Left colon (tissue), 2 donors: ENCODE results near the gene SH2D1B. TPM values are rescaled to one million over a fixed set of nuclear protein-coding genes. Genes with fewer than 3 reads are reported as not detected.
"Not testable (repeated sequence)": the region's sequence is repeated elsewhere in the genome, so short reads cannot be mapped to it uniquely, and the experiment has no call there.

Experiments used
- ATAC-seq: fragments of 200-7000 bp; cut with Tn5 transposase; one replicate; pipeline ENCODE4 v1.9.1; 2020; ENCODE audit warnings: mild to moderate bottlenecking, moderate library complexity
- DNase-seq, 2 donors: peaks; one replicate each; pipeline ENCODE4 v3.0.0-alpha.2; 2020
- intact Hi-C, 2 donors: fragments of 100-400 bp; cut with DNase I in 1 of 2; cut with micrococcal nuclease in 1 of 2; formaldehyde crosslinking; loops; one replicate each; pipeline versions ENCODE4 v1.11.2 to v1.14.0; 2022; cut with DNase I, micrococcal nuclease
- long read RNA-seq: library from polyadenylated mRNA; unstranded; transcript quantifications from one replicate; pipeline ENCODE4 v2.0.0, GENCODE V29; 2021
- total RNA-seq, 2 donors: library from RNA; stranded (reverse); fragmentation: NEBNext Ultra II Directional; extraction: Animal tissue kit (Norgen Biotek cat#: 25700); gene quantifications; one replicate each; pipeline ENCODE4 v1.2.1, GENCODE V29; 2021
- donor health status: DM: no; HTN: no; CAD: no.
- donor health status: DM: yes; HTN: yes; CAD: no.

Gene SH2D1B, protein sequence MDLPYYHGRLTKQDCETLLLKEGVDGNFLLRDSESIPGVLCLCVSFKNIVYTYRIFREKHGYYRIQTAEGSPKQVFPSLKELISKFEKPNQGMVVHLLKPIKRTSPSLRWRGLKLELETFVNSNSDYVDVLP
- 1 to 10 TPM in 1 of 2 donors, under 1 TPM in 1; 0.70 to 1.1 TPM for total RNA-seq
- long read RNA-seq, partial matches to known transcripts, result 0 of 2 reads
- long read RNA-seq, other reads (novel, unspliced or antisense), result 0 of 2 reads

DNA sequence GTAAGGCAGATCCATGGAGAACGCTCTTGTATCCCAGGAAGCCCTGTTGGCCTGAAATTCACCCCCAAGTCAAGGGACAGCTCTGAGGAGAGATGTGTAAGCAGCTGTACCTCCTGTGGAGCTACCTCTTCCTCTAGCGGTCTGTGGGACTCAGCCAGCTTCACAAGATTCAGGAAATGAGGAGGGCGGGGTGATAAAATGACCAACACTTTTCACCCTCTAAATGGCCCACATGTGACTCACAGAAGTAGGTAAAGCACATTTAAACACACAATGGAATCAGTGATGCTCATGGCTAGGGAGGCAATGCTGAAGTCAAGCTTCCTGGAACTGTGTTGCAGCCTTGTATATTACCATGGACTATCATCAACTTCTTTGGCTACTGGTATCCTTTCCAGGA, at the start of gene SH2D1B:
Gene SH2D1B, minus strand, starts transcription at position 135 of the 400 bp plus-strand sequence. Its CDS starts 120 bp downstream, at position 15.
- intact Hi-C loops, result no loop called here
- DNase-seq (no peak), ATAC-seq (peak; percentile 34)

DNA sequence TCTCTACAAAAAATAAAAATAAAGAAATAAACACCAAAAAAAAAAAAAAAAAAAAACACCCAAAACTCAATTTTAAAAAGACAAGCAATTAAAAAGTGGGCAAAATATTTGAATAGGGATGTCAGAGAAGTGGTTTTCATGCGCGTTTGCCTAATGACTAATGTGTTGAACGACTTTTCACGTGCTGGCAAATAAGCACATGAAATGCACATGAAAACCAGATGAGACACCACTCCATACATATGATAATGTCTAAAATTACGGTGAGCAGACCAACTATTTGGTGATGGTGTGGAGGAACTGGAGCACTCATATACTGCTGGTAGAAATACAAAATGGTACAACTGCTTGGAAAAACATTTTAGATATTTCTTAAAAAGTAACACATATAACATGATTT, 46.3 kb upstream of the SH2D1B start:
- no peak for ATAC-seq
- intact Hi-C loops, result no loop called here
- no peak for DNase-seq

DNA sequence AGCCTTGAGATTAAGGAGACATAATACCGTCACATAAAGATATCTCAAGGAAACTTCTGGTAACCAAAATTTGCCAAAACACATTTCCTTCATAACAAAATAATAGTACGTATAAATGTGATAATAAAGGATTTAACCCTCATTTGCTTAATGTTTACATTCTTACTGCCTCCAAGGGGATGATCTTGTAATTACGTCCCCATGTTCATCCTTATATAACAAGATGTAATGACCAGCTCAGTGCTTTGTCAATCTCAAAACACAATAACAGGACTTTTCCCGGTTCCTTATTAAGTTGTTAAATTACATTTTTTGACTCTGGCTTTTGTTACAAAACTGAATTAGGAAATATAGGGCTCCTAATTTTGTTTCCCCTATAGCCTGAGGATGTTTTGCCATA, 44.4 kb upstream of the SH2D1B start:
- ATAC-seq, result no peak
- DNase-seq, result no peak
- intact Hi-C loops, result no loop called here

DNA sequence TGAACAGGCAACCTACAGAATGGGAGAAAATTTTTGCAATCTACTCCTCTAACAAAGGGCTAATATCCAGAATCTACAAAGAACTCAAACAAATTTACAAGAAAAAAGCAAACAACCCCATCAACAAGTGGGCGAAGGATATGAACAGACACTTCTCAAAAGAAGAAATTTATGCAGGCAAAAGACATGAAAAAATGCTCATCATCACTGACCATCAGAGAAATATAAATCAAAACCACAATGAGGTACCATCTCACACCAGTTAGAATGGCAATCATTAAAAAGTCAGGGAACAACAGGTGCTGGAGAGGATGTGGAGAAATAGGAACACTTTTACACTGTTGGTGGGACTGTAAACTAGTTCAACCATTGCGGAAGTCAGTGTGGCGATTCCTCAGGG, 42.4 kb upstream of the SH2D1B start:
- ATAC-seq, DNase-seq, intact Hi-C loops: not testable (repeated sequence)

DNA sequence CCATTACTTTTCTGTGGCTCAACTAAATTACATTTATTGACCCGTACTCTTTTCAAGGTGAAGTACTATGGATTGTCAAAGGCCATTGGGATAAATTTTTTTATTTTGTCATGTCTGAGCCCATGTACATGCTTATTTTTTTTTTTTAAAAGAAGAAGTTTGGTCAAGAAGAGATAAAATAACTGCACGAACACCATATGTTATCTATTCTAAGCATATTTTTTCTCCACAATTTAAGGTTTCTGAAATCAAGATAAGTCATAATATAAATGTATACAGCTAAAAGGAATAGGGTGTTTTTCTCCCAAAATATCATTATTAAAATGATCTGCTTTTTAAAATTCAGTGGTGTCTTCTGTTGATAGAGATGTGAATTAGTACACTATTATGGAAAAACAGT, 35.0 kb upstream of the SH2D1B start:
- no peak for DNase-seq
- intact Hi-C loops, result no loop called here
- no peak for ATAC-seq

DNA sequence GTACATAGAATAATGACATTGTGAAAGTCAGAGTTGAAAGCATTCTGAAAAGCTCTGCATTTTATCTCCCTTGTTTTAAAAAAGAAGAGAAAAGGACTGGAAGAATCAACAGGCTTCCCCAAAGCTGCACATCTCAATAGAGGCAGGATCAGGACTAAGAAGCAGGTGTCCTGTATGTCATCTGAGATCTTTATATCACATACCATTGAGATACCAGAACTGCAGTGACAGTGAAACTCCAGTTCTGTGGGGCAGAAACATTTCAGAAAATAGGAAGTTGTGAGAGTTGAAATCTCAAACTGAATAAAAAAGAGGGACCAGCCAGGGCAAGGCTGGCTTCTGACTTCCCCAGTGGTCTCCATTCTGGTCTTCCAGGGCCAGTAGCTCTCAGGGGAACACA, 33.0 kb upstream of the SH2D1B start:
- DNase-seq (no peak), ATAC-seq (no peak)
- intact Hi-C loops, result no loop called here

DNA sequence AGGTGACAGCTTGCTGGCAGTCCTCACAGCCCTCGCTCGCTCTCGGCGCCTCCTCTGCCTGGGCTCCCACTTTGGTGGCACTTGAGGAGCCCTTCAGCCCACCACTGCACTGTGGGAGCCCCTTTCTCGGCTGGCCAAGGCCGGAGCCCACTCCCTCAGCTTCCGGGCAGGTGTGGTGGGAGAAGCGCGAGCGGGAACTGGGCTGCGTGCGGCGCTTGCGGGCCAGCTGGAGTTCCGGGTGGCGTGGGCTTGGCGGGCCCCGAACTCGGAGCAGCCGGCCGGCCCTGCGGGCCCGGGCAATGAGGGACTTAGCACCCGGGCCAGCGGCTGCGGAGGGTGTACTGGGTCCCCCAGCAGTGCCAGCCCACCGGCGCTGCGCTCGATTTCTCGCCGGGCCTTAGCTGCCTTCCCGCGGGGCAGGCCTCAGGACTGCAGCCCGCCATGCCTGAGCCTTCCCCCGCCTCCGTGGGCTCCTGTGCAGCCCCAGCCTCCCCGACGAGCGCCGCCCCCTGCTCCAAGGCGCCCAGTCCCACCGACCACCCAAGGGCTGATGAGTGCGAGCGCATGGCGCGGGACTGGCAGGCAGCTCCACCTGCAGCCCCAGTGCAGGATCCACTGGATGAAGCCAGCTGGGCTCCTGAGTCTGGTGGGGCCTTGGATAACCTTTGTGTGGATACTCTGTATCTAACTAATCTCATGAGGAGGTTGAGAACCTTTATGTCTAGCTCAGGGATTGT, 21.2 kb upstream of the SH2D1B start:
- intact Hi-C loops, ATAC-seq, DNase-seq: not testable (repeated sequence)

DNA sequence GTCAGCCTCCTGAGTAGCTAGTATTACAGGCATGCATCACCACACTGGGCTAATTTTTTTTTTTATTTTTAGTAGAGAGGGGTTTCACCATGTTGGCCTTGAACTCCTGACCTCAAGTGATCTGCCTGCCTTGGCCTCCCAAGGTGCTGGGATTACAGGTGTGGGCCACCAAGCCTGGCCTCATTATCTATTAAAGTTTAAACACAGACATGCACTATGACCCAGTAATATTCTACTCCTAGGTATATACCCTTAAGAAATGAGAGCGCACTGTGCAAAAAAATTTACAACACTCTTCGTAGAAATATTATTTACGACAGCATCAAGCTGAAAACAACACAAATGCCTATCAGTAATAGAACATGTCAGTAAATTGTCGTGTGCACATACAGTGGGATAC, 18.6 kb upstream of the SH2D1B start:
- DNase-seq (no peak), ATAC-seq (no peak)
- intact Hi-C loops, result no loop called here

DNA sequence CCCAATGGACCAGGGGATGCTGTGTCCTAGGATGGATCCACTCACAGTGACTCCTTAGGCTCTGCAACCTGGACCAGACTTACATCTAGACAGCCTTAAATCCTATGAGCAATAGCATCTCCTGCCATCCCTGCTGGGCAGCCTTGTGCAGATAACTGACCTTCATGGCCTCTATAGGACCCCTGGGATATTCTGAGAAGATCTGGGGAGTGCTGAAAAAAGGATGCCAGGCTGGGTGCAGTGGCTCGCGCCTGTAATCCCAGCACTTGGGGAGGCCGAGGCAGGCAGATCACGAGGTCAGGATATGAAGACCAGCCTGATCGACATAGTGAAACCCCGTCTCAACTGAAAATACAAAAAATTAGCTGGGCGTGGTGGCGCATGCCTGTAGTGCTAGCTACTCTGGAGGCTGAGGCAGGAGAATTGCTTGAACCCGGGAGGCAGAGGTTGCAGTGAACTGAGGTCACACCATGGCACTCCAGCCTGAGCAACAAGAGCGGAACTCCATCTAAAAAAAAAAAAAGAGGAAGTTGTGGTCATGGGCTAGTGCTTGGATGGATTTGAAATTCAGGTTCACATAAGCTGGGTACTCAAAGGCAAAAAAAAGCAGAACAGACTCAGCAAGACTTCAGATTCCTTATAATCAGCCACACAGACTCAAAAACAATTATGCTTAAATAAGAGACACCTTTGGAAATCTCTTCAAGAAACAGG, 10.9 kb upstream of the SH2D1B start:
- intact Hi-C loops, result no loop called here
- no peak for DNase-seq
- no peak for ATAC-seq

DNA sequence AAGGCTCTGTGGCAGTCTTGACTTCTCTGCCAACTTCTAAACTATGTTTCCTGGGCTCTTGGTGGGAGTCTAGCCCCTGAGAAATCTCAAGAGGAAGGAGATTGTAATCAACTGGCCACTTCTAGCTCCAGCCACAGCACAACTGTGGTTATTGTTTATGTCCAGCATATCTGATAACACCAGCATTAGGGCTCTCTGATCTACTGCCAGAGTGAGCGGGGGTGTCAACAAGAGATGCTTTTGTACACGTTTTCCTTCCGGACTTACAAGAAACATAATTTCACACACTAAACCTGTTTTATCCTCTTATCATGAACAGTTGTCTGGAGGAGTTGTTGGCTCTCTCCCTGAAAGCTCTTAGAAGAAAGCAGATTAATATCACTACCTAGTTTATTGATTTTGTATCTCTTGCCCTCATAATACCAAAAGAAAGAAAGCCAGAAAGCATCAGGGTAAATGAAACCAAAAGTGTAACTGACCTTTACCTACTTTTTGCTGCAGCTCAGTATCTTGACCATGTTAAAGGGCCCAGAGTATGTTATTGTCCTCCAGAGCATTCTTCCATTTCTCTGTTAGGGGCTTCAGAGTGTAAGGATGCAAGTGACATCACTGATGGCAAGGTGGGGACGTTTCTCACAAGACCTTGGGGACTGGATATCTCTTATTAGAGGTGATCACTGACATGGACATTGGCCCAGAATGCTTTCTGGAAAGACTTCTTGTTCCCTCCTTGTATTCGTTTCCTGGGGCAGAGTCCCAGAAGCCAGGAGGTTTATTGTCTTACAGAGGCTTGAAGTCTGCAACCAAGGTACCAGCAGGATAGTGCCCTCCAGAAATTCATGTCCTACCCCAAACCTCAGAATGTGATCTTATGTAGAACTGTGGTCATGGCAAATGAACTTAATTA, 9.6 kb upstream of the SH2D1B start:
- ATAC-seq (peak; percentile 78), DNase-seq (no peak)
- intact Hi-C loops, result no loop called here

DNA sequence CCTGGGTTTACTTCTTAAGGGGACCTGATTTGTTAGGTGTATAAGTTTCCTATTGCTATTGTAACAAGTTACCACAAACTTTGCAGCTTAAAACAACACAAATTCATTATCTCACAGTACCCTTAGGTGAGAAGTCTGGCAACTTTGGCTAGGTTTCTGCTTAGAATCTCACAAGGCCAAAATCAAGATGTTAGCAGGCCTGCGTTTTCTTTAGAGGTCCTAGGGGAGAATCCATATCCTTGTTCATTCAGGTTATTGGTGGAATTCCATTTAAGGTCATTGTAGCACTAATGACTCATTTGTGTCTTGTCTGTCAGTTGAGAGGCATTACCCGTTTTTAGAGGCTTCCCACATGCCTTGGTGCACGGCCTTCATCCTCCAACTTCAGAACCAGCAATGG, 8.2 kb upstream of the SH2D1B start:
- ATAC-seq (no peak), DNase-seq (no peak)
- intact Hi-C loops, result no loop called here

DNA sequence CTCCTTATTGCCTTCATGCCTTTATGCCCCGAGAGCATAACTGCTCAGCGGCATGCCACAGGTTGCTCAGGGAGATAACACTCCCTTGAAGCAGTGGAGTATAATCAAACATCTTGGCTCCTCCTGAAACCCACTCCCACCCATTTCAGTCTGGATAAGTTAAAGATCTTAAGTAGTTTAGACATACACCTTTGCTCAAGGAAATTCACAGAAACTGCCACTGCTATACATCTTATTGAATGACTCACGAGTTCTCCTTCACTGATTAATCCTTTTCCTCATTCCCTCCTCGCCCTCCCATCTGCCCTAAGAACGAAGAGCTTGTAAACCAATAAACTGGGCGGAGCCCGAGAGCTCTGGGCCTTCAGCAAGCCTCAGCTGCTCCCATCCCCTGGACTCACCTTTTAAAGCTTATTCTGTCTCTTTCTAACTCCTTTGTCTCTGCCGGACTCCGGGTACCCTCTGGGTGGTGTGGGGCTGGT, 7.6 kb upstream of the SH2D1B start:
- intact Hi-C loops, result not testable (repeated sequence)
- DNase-seq (peak; percentile 75 to 82), ATAC-seq (peak; percentile 89)

DNA sequence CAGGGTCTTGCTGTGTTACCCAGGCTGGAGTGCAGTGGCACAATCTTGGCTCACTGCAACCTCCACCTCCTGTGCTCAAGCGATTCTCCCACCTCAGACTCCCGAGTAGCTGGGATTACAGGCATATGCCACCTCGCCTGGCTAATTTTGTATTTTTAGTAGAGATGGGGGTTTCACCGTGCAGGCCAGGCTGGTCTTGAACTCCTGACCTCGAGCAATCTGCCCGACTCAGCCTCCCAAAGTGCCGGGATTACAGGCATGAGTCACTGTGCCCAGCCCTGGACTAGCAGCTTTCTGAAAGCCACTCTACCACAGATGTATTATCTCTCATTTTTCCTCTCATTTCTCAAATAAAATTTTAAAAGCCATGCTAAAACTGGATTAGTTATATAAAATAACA, 6.6 kb upstream of the SH2D1B start:
- intact Hi-C loops, result not testable (repeated sequence)
- ATAC-seq (peak; percentile 51), DNase-seq (peak; percentile 15 to 45)

DNA sequence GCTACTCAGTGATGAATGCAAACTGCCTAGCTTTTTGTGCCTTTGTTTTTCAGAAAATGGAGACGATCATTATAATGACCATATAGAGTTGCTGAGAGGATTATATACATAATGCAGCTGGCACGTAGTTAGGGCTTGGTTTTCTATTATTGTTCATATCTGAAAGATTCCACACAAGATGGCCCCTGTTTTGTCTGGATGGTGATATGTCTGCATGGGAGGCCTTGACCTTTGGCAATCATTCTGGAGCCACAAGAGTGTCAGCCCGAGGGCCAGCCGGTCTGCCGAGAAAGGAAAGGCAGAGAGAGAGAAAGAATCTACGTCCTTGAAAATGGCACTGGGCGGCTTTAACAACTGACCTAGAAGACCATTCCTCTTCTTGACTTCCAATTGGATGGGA, 5.7 kb upstream of the SH2D1B start:
- ATAC-seq, result no peak
- intact Hi-C loops, result no loop called here
- no peak for DNase-seq

DNA sequence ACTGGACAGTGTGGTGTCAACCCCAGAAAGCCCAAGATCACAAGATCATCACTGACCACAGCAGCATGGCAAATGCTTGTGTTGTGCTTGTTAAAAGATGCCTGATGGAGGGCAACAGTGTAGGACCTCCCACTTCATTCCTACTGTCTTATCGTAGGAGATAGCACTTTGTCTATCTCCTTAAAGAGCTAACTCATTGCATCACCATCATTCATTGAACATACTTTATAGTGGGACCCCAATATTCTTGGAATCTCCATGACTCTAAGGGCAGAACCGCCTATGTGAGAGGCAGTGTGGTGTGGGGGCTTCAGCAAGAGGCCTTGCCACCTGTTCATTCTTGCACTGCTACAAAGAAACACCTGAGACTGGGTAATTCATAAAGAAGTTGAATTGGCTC, 5.0 kb upstream of the SH2D1B start:
- no peak for ATAC-seq
- DNase-seq, result no peak
- intact Hi-C loops, result no loop called here

DNA sequence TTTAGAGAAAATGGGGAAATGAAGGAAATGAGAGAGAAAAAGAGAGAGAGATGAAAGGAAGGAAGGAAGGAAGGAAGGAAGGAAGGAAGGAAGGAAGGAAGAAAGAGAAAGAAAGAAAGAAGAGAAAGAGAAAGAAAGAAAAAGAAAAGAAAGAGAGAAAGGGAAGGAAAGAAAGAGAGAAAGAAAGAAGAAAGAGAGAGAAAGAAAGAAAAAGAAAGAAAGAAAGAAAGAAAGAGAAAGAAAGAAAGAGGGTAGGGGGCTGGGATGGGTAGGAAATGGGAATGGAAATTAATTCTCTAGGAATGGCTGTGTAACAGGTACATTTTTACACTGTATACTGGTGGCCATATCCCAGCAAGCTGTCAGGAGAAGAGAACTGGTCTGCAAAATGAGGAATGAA, 4.3 kb upstream of the SH2D1B start:
- no peak for ATAC-seq
- intact Hi-C loops, result no loop called here
- DNase-seq, result no peak

DNA sequence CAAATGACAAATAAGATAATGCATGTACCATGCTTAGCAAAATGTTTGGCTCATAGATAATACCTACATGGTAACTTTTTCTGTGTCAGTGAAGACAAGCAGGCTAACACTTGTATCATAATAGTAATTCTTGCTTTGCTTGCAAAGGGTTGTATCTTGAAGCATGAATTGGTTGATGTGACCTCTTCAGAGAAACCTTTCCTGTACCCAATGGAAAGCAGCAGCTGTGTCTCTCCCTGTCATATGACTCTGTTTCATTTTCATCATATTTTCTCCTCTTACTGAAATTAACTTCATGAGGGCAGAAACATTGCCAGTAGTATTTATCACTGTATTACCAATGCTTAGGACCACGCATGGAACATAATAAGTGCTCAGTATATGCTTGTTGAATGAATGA, 4.4 kb downstream of the SH2D1B start:
- DNase-seq, result no peak
- ATAC-seq, result no peak
- intact Hi-C loops, result no loop called here

DNA sequence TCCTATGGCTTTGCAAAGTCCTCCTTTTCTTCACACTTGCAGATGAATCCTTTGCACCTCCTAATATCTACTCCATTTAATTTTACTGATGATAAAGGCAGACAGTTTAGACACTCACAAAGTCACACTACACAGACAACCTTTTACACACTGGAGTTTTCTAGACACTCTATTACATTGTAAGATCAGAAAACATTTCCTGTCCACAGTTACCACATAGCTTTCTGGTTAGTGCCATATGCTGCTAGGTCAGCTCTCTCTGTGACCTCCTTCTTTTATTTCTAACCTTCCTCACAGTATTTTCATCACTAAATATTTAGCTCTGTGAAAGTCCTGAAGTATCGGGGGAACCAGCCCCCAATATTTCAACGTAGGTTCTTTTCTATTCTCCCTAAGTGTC, 5.1 kb downstream of the SH2D1B start:
- DNase-seq (no peak), ATAC-seq (no peak)
- intact Hi-C loops, result no loop called here

DNA sequence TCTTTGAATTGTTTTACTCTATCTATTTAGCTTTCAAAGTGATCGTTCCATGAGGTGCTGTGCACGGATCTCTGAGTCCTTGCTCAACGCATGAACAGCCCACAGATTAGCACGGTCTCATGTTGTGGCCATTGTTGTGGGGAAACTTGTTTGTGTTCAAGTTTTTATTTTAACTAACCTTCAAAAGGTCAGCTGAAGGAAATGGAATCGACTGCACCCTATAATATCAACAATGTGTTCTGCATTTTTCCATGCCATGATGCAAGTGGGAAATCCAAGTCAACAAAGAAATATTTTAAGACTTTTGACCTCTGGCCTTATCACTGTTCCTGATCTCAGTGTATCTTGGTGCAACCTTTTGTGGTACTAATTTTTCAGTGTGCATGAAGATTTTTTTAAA, 6.1 kb downstream of the SH2D1B start:
- ATAC-seq (no peak), DNase-seq (no peak)
- intact Hi-C loops, result no loop called here
